ENCODE results near the gene RASGRF1.

- no peak for TF ChIP-seq CTCF (conservative IDR thresholded peaks at IDR 0.05 in 1 of 2, IDR thresholded peaks at IDR 0.05 in 1 of 2; ENCODE audit: low read depth in 1 of 2, low read length in 2 of 2)
- TF ChIP-seq EZH2 (IDR thresholded peaks at IDR 0.05; ENCODE audit: low read length, missing control alignments) = no peak
These were observed 155.9 kb downstream of the RASGRF1 start for GRCh38 chr15:78934655-78935023.
